NCI-H187 (cell line): ENCODE results near the gene GABBR1.
A peak's percentile ranks its signal among the peaks of the same experiment; 100 is the strongest.

ENCODE experiments used
- DNase-seq, 2 experiments: peaks; one replicate each; lab custom pipeline; 2025; lab: John Stamatoyannopoulos, UW

The GABBR1 gene

DNA sequence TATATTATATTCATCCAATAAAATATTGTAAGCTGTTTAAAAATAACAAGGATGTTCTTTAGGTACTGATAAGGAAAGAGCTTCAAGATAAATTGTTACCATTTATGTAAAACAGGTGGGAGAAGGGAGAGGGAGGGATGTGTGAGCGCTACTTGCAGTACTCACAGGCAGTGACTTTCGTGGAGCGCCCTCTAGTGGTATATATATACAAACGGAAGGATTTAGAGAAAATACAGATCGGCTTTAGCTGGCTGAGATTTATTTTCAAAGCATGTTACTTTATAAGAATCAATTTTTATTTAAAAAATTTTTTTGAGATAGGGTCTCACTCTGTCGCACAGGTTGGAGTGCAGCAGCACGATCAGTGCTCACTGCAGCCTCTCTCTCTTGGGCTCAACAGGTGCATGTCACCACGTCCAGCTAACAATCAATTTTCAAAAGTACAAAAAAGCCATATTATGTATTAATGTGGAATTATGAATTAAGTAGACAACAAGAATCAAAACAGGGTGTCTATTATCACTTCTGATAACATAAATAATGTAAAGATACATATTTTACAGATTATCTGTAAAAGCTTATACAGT lies 20.6 kb upstream of the GABBR1 start:
- peak in 1 of 2 experiments; percentile 33 for DNase-seq

DNA sequence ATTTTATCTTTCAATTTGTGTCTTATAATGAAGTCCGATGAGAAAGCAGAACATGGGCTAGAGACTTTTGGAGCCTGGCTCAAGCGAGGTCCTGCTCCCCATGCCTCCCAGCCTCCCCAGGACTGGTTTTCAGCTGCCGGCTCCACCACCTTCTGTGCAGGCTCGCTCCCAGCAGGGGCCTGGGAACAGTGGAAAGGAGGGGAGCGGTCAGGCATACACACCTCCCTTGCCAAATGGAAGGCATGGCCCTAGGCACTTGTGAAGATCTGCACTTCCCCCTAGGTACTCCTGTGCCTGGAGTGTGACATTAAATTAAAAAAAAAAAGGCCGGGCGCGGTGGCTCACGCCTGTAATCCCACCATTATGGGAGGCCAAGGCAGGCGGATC lies 19.2 kb upstream of the GABBR1 start:
- DNase-seq = no peak

DNA sequence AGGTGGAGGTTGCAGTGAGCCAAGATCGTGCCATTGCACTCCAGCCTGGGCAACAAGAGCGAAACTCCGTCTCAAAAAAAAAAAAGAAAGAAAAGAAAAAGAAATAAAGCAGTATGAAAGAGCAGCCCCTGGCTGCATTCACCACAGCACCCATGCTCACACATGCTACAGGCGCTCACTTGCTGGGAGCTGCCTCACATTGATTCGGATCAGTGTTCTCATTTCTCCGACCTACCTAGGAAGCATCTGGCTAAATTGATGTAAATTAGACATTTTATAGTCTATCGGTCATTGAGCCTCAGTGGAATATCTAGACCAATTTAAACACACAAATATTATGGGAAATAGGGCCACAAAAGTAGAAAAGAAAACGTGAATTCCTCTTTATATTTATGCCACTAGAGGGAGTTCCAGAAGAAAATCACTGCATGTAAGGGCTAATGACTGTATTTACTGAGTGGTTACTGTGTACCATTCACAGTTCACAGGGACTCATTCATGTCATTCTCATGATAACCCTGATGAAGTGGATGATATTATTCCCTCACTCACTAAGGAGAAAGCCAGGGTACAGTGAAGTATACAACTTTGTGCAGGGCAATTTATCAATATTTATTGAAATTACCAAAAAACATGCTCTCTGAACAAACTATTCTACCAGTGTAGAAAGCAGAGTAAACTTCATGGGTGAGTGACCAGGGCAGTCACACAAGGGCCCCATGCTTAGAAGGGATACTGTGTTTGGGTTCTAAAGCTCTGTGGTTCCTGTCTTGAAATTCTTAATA lies 18.6 kb upstream of the GABBR1 start:
- no peak for DNase-seq

DNA sequence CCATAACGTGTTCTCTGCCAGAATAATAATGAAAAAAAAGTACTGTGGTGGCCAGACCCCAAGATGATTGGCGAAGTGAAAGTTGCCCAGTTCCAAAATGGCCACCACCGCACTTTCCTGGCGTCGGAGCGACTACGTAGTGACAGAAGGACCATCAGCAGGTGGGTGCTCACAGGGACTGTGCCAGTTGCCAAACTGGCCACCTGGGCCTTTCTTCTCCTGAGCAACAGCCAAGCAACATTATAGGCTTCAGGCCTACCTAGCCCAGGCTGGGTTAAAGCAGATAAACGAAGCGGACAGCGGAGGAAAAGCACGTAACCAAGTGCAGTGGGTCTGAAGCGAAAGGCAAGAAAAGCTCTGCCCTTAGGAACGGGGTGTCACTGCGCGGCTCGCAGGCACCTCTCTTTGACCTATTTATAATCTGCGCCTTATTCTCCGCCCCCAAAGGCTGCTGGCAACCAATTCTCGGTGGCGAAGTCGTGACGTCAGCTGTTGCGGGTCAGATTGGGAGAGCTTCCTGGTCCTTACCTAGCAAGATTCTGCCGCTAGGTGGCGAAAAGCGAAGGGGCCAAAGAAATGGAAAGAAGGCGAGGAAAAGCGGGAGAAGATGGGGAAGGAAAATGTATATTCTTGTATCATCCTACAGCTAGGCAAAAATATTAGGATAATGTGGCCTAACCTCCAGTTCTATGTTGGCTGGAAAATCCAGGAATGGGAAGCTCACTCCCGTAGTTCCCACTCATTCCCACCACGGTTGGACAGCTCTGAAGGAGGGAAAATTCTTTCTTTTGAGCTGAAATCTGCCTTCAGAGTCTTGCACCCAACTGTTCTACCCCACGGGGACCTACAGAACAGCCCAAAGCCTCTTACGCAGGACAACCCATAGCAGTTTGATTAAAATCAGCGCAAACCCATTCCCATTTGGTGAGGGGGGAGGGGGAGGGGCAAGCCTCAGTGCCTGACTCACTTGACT lies 17.0 kb upstream of the GABBR1 start:
- DNase-seq = peak; percentile 89 to 94

DNA sequence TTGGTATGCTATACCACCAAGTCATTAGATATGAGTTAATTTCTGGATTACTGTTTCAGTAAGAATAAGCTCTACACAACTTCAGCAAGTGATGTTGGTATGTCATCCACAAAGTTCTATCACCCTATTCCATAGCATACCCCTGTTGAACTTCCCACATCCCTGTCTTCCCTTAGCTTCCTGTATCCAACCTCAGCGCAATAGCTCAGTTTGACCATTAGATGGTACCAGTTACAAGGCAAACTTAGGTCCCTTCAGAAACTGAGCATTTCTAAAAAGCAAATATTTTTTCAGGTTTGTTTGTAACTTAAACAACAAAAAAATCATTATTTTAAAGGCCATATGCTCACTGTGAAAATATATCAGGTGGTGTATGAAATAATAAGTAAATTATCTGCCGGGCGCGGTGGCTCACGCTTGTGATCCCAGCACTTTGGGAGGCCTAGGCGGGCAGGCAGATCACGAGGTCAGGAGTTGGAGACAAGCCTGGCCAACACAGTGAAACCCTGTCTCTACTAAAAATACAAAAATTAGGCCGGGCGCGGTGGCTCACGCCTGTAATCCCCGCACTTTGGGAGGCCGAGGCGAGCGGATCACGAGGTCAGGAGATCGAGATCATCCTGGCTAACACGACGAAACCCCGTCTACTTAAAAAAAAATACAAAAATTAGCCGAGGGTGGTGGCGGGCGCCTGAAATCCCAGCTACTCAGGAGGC lies 15.1 kb upstream of the GABBR1 start:
- DNase-seq = no peak

DNA sequence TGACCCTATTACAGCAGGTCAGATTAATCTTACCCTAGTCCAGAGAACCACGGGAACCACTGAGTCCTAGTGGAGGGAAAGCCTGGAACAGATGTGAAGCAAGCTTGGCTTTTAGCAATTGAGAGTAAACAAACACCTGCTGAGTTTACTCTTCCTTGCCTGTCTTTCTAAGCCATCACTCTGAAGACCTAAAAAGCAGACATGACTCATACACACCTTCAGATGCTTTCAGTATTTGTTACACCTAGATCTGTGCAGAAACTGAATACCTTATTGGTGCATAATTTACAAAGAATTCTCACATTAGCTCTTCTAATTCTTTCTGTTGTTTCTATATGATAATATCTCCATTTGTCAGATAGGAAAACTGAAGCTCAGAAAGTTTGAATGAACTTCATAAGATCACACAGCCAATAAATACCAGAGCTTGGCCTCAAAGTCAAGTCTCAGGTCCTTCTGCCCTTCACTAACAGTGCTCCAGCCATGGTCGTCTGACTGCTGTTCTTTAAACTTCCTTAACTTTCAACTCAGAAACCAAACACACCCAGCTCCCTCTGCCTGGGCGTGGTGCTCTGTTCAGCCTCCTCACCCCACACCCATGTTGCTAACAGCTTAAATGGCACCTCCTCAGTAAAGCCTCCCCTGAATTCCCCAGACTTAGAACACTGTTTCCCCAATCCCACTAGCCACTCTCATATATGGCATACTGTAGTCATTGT lies 8.6 kb upstream of the GABBR1 start:
- DNase-seq = no peak

DNA sequence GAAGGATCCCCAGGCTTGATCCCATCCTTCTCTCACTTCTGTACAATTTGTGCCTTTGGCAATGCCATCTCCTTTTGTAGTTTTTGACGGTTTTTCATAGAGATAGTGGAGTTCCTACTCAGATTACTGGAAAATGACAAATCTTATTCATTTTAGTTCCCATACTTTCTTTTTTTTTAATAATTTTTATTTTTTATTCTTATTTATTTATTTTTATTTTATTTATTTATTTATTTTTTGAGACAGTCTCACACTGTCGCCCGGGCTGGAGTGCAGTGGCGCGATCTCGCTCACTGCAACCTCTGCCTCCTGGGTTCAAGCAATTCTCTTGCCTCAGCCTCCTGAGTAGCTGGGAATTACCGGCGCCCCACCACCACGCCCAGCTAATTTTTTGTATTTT lies 4.3 kb upstream of the GABBR1 start:
- no peak for DNase-seq

DNA sequence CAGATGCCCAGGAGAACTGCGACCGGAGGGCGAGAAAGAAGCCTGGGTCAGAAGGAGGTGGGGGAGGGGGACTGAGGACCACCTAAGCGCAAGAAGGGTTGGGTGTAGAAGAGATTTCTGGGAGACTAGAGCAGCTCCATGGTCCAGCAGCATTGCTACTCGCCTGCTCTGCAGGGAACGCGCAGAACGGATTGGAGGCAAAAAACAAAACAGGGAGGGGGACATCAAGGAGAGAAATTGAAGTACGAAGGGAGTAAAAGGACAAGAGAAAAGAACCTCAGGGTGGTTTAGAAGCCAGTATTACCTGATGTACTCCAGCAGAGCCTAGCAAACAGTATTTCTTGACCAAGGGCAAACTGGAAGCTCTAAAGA lies 537 bp upstream of the GABBR1 start:
- DNase-seq = no peak

DNA sequence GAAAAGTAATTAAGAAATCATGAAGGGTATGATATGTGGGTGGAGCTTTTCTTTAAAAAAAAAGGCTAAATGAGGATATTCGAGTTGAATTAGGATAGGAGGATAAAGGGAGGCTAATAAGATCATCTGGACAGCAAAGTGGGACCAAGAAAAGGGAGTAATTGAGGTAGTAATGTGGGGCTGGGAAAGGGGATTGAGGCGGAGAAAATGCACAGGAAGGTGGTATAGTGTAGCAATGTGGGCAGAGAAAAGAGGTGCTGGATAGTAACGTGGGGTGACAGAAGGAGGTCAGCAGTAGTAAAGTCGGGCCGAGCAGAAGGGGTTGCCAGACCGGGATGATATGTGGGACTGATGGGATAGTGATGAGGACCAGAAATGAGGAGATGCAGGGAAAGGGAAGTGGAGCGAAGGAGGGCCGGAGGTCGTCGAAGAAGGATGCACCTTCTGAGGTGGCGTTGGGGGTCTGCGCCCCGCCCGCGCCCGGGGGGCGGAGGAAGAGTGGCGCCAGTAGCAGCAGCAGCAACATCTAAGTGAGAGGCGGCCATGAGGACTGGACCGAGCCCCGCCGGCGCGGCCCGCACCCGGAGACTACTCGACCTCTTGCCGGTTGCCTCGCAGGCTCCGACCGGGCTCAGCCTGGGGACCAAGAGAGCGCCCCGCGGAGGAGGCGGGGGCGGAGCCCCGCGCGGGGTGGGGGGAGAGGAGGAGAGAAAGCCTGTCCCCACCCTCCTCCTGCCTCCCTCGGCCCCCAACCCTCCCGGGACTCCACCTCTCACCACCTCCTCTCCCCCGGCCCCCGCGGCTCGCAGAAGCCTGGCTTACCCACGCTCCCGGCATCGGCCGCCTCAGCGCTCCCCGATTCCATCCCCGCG lies 887 bp downstream of the GABBR1 start:
- no peak for DNase-seq

DNA sequence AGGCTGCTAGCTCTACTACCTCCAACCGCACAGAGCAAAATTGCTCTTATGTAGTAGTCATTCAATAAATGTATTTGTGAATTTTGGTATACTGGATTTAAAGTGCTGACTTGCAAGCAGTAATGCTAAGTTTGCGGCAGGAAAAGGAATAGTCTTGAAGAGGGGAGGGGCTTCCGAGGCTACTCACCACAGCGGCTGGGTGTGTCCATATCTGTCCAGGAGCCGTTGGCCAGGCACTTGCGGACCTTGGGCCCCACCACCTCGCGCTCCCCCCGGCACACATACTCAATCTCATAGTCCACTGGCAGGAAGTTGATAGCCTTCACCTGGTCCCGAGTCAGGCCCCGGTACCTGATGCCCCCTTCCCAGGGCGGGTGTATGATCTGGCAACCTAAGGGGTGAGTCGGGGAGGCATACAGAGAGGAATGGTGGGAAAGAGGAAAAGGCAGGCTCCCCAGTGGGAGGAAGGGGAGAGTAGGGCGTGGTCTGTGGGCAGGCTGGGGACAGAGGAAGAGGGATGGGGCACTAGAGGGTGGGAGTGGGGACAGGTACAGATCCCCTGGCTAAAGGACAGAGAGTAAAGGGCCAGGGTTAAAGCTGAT lies 1.7 kb downstream of the GABBR1 start:
- no peak for DNase-seq

DNA sequence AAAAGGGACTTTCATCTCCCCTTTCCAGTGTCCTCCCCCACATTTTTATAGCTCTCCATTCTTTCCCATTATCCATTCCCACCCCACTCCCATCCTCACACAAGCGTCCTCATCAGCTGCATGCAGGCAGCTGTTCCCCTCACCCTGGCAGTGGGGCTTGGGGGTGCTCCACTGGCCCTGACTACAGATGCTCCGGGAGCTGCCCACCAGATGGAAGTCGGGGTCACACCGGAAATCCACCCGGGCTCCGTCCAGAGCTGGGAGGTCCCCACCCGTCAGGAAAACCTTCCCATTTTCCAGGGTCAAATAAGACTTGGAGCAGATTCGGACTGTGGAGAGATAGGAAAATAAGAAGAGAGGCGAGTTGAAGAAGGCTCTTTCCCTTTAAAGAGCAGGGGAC lies 2.7 kb downstream of the GABBR1 start:
- no peak for DNase-seq

DNA sequence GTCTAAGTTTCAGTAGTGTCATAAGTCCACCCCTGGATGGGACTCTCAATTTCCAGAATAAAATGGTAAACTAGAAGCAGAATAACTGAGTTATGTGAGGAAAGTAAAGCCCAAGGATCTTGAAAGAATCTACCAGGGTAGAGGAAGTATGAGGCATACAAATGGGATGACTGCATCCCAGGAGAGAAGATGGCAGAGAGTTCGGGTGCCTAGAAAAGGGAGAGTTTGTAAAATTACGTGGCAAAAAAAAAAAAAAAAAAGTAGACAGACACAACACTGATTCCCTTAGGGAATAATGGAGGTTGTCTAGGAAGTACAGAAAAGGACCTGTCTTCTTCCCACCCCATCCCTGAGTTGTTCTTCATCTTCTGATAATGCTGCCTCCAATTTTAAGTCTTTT lies 3.4 kb downstream of the GABBR1 start:
- no peak for DNase-seq

DNA sequence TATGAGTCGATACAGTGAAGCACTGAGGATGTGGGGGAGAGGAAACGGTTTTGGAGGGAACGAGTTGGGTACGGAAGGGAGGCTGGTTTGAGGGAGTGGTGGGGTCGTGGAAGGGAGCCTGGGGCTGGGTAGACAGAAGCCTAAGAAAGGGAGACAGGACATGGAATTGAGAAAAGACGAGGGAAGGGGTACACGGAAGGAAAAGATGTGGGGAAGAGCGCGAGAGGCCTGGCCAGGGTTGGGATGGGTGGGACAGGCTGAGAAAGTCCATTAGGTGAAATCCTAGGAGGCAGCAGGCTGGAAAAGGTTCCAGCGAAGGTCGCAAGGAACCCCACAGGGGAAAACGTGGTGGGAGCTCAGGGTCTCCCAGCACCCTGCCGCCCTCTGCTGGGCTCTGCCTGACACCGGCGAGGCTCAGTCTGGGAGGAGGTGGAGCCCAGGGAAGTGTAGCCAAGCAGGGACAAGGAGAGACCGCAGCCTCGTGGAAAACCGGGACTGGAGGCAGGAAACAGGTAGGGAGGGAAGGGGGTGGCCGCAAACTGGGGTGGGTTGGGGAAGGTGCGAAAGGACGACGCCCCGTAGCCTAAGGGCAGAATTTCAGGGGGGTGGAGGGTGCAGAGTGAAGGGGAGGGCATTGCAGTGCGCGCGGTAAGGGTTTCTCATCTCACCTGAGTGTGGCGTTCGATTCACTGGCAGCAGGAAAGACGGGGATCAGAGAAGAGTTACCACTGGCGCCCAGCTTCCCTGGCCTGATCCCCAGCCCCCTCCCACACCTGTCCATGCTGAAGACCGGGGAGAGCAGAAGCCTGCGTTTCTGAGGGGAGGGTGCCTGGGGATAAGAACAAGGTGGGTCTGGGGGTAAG lies 4.3 kb downstream of the GABBR1 start:
- DNase-seq = peak in 1 of 2 experiments; percentile 34

DNA sequence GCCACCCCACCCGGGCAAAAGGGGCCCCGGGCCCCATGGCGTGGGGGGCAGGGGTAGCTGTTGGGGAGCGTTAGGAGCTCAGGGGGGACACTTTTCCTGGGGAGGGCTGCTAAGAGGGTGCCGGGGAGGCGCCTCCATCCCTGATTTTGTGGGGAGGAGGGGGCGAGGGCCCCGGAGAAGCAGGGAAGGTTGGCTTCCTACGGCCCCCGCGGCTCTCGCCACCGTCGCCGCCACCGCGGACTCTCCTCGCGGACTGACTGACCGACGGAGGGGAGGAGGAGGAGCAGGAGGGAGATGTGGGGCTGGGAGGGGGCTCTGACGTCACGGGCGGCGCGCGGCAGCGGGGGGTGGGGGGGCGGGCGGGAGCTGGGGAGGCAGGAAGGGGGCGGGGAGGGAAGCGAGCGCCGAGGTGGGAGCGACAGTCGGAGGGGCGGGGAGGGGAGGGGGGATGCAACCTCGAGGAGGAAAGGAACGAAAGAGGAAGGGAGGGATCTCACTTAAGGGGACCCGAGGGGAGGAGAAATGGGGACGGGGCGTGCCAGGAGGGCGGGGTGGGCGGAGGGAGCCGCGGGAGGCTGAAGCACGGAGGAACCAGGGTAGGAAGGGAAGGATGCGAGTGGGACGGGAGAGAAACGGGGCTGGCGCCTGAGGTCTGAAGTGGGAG lies 5.1 kb downstream of the GABBR1 start:
- no peak for DNase-seq

DNA sequence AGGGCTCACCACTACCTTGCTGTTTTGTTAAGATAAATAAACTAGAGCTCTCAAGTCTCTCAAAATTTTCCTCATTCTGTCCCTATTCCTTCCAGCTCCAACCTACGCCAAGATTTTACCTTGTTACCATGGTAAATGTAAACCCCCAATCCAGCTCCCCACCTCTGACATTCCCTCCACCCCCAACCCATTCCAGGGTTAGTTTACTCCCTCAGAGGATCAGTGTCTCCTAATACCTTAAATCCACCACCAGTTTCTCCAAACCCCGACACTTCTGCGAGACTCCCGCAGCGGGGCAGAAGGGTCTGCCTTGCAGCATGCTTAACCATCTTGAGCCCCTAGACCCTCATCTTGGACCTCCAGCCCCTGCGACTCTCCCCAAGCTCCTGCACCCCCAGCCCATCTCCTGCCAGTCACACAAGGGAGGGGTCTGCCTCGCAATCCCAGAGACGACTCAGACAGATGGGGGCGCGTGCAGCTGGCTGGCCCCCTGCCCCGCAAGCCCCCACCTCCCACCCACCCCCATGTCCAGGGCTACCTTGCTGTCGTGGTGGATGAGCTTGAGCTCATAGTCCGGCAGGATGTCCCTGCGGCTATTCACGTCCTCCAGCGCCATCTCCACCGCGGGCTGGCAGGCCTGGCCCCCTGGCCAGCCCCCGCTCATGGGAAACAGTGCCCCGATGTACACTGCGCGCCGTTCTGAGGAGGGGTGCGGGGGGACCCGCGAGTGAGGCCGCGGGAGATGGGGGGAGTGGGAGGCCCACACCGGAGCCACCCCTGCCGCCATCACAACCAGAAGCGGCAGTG lies 5.8 kb downstream of the GABBR1 start:
- DNase-seq = no peak

DNA sequence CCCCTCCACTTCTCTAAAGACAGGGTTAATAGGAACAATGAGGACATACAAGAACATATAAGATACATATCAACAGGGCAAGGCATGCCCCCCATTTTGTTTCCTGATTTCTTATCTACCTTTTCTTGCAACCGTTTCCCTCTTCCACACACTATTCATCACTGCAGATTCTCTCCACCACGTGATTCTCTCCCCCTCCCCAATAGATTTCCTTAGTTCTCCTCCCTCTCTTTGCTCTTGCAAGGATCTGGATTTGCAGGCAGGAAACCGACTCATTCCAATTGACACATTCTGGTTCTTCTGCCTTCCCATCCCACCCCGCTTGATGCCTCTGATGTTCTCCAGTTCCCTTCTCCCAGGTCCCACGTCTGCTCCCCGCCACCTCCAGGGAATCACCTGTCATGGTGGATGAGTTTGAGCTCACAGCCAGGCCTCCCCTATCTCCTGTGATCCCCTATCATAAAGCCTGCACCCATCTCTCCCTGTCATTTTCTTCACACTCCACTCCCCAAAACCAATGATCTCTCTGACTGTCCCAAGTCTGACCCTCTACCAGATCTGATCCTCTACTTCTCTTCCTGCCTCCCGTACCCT lies 7.5 kb downstream of the GABBR1 start:
- DNase-seq = no peak

DNA sequence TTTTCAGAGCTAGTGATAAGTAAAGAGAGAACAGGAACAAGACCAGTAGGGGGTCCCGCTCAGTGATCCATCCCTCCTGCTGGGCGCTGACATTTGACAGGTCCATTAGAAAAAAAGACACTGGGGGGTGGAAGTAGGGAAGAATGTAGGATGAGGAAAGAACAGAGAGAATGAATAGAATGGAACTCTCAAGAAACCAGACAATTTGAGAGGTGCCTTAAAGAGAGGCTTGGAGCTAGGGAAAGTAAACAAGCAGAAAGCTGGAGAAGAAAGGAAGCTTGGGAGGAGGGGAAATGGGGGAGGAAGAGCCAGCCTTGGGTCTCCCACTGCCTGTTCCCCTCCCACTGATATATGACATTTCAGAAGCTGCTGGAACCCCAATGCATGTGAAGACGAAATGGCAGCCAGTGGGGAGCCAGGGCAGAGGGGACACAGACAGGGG lies 8.4 kb downstream of the GABBR1 start:
- DNase-seq = no peak
